Panc1 (cell line): ENCODE data around the gene ATP9A. TPM values are rescaled to one million over a fixed set of nuclear protein-coding genes. Genes with fewer than 3 reads are reported as not detected.
A peak's percentile ranks its signal among the peaks of the same experiment; 100 is the strongest.

ENCODE experiments used
- ATAC-seq: fragments of 200-7000 bp; cut with Tn5 transposase; 2 replicates; pipeline ENCODE4 v1.9.1; 2020; ENCODE audit warnings: mild to moderate bottlenecking, moderate library complexity
- BruUV-seq: library from RNA; stranded (reverse); fragments of 400-500 nt; replicated peaks from 2 replicates; lab custom pipeline; 2021; lab: Mats Ljungman, UMichigan
- CTCF ChIA-PET: fragments of 300-600 bp; sonication (Branson Sonifier 250); formaldehyde crosslinking; loops from one replicate; lab custom pipeline; 2022; ENCODE audit warnings: antibody characterized with exemption; lab: Charles Lee
- POLR2A ChIA-PET: fragments of 300-600 bp; sonication (Branson Sonifier 250); formaldehyde crosslinking; loops from one replicate; lab custom pipeline; 2022; ENCODE audit warnings: antibody characterized with exemption; lab: Charles Lee
- DNase-seq: peaks from one replicate; pipeline ENCODE4 v3.0.0-alpha.2; 2010; ENCODE audit warnings: low read depth, low spot score
- H3K27ac ChIP-seq: 2 replicates; pipeline ENCODE4 v1.5.1; 2011; ENCODE audit warnings: mild to moderate bottlenecking, low read length, inconsistent platforms
- H3K27me3 ChIP-seq: fragments of 200-500 bp; sonication (Bioruptor generic); 2 replicates; pipeline ENCODE4 v1.6.0; 2014; ENCODE audit warnings: low read length, inconsistent platforms; ENCODE audit not compliant: control insufficient read depth, insufficient read depth
- H3K36me3 ChIP-seq: fragments of 200-500 bp; sonication (Bioruptor generic); 2 replicates; pipeline ENCODE4 v1.5.1; 2014; ENCODE audit warnings: inconsistent platforms, mild to moderate bottlenecking, low read length, moderate library complexity; ENCODE audit not compliant: control insufficient read depth, insufficient read depth
- H3K4me1 ChIP-seq: 2 replicates; pipeline ENCODE4 v1.5.1; 2011; ENCODE audit warnings: inconsistent platforms, mild to moderate bottlenecking, low read length, moderate library complexity; ENCODE audit not compliant: control insufficient read depth, insufficient read depth
- H3K4me3 ChIP-seq, 2 experiments: 2 replicates each; pipeline ENCODE4 v1.5.1; 2011 to 2012; ENCODE audit warnings: low read depth in 2 of 2, low read length in 2 of 2, mild to moderate bottlenecking in 2 of 2, inconsistent platforms in 1 of 2, moderate library complexity in 1 of 2
- H3K9me3 ChIP-seq: fragments of 200-500 bp; sonication (Bioruptor generic); 2 replicates; pipeline ENCODE4 v1.5.1; 2014; ENCODE audit warnings: low read depth, mild to moderate bottlenecking, inconsistent platforms, low read length, moderate library complexity; ENCODE audit not compliant: control insufficient read depth, insufficient read depth
- POLR2AphosphoS5 ChIP-seq: IDR thresholded peaks from 2 replicates; pipeline ENCODE4 v1.6.1; 2012; ENCODE audit warnings: mild to moderate bottlenecking, low read depth, low read length, moderate library complexity
- SIN3A ChIP-seq: IDR thresholded peaks from 2 replicates; pipeline ENCODE4 v1.6.1; 2012; ENCODE audit warnings: low read depth, mild to moderate bottlenecking, low read length, moderate library complexity, borderline replicate concordance; ENCODE audit not compliant: insufficient read depth
- TCF7L2 ChIP-seq: IDR thresholded peaks from 2 replicates; pipeline ENCODE4 v1.6.1; 2011; ENCODE audit warnings: mild to moderate bottlenecking, low read depth, low read length, inconsistent platforms
- in situ Hi-C: cut with HindIII; loops from 2 replicates; pipeline ENCODE4 v1.10.0; 2016; ENCODE audit warnings: low sequenced_read_pairs, low pct_unique_long_range_greater_than_20kb
- intact Hi-C: fragments of 100-400 bp; cut with micrococcal nuclease; formaldehyde crosslinking; loops from one replicate; pipeline ENCODE4 v1.10.0; 2022; ENCODE audit not compliant: unreplicated experiment
- total RNA-seq: library from RNA; stranded (reverse); gene quantifications from one replicate; pipeline ENCODE4 v1.2.1, GENCODE V29; 2021; ENCODE audit not compliant: unreplicated experiment
- TF ChIP-seq, protein P1 (sequence below), 2 experiments: IDR thresholded peaks; 2 replicates each; pipeline ENCODE4 v1.6.1; 2011 to 2012; ENCODE audit warnings: low read depth in 2 of 2, control low read depth in 1 of 2, low read length in 1 of 2, mild to moderate bottlenecking in 1 of 2, moderate library complexity in 1 of 2; ENCODE audit not compliant: insufficient read depth in 1 of 2
- TF ChIP-seq, protein P2 (sequence below): fragments of 450-650 bp; IDR thresholded peaks from 2 replicates; pipeline ENCODE4 v1.5.1; 2017; ENCODE audit warnings: mild to moderate bottlenecking

Gene ATP9A
- total RNA-seq, 1 experiment from 2014 or later: 8.7 TPM

- Histone ChIP-seq H3K4me3 (peak overlapping the region; percentile 50 to 65), H3K27ac (peak overlapping the region; percentile 72), H3K27me3 (no peaks in the 10 kb centered on the region), H3K4me1 (peaks cover 11% of the 10 kb centered on the region), H3K9me3 (no peaks in the 10 kb centered on the region), H3K36me3 (no peaks in the 10 kb centered on the region)
- ChIA-PET POLR2A (no interaction called here), CTCF (interaction anchor here (0.7 to 1.0 kb wide), 4 partner anchors 8 to 328 kb away, joined by 3 to 4 read pairs (median 3); no protein-coding TSS in a partner anchor)
- ATAC-seq: peak; percentile 86
- TF ChIP-seq SIN3A (no peak), TCF7L2 (no peak), POLR2AphosphoS5 (no peak)
- TF ChIP-seq, protein P1, sequence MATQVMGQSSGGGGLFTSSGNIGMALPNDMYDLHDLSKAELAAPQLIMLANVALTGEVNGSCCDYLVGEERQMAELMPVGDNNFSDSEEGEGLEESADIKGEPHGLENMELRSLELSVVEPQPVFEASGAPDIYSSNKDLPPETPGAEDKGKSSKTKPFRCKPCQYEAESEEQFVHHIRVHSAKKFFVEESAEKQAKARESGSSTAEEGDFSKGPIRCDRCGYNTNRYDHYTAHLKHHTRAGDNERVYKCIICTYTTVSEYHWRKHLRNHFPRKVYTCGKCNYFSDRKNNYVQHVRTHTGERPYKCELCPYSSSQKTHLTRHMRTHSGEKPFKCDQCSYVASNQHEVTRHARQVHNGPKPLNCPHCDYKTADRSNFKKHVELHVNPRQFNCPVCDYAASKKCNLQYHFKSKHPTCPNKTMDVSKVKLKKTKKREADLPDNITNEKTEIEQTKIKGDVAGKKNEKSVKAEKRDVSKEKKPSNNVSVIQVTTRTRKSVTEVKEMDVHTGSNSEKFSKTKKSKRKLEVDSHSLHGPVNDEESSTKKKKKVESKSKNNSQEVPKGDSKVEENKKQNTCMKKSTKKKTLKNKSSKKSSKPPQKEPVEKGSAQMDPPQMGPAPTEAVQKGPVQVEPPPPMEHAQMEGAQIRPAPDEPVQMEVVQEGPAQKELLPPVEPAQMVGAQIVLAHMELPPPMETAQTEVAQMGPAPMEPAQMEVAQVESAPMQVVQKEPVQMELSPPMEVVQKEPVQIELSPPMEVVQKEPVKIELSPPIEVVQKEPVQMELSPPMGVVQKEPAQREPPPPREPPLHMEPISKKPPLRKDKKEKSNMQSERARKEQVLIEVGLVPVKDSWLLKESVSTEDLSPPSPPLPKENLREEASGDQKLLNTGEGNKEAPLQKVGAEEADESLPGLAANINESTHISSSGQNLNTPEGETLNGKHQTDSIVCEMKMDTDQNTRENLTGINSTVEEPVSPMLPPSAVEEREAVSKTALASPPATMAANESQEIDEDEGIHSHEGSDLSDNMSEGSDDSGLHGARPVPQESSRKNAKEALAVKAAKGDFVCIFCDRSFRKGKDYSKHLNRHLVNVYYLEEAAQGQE (IDR thresholded peaks at IDR 0.05; ENCODE audit: insufficient read depth in 1 of 2, low read depth in 2 of 2, low read length in 1 of 2): 0 out of 4 replicates have a peak, but pooled peaks of 1 of the 2 experiments have one; percentile 8
- TF ChIP-seq, protein P2, sequence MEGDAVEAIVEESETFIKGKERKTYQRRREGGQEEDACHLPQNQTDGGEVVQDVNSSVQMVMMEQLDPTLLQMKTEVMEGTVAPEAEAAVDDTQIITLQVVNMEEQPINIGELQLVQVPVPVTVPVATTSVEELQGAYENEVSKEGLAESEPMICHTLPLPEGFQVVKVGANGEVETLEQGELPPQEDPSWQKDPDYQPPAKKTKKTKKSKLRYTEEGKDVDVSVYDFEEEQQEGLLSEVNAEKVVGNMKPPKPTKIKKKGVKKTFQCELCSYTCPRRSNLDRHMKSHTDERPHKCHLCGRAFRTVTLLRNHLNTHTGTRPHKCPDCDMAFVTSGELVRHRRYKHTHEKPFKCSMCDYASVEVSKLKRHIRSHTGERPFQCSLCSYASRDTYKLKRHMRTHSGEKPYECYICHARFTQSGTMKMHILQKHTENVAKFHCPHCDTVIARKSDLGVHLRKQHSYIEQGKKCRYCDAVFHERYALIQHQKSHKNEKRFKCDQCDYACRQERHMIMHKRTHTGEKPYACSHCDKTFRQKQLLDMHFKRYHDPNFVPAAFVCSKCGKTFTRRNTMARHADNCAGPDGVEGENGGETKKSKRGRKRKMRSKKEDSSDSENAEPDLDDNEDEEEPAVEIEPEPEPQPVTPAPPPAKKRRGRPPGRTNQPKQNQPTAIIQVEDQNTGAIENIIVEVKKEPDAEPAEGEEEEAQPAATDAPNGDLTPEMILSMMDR: peak; percentile 98
- intact Hi-C loops (loop anchor here (5.0 kb wide), 1 partner anchor 262 kb away; no protein-coding TSS in a partner anchor), in situ Hi-C loops (no loop called here)
- peak; percentile 24 for DNase-seq
- no TSS peak for BruUV-seq
Observed at GRCh38 chr20:51800060-51800871, 32.1 kb upstream of the ATP9A start.

DNA sequence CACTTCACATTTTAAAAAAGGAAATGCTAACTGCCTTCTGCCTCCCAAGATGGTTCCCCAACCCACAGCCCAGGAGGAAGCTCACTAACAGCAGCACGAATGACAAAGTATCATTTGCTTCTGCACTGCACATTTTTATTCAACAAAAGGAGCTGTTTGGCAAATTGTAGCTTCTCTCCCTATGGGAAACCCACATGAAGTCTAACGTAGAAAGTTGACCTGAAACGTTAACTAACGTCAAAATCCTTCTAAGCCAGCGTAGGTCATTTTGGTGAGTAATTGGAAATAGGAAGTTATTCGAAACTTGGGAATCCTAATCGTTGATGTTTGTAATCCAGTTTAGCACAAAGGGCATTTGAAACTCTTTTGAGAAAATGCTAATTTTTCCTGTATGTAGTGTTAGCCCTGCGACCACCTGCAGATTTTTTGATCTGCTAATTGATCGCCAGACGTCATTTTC lies 31.2 kb upstream of the ATP9A start:
- no peak for TF ChIP-seq SIN3A
- TF ChIP-seq TCF7L2: no peak
- TF ChIP-seq, protein P2: no peak
- TF ChIP-seq, protein P1 (IDR thresholded peaks at IDR 0.05; ENCODE audit: insufficient read depth in 1 of 2, low read depth in 2 of 2, low read length in 1 of 2): no peak
- TF ChIP-seq POLR2AphosphoS5: no peak
- Histone ChIP-seq H3K27ac (peak overlapping the region; percentile 30), H3K4me1 (peaks cover 11% of the 10 kb centered on the region), H3K4me3 (peak overlapping the region in 1 of 2 experiments; percentile 65; a peak in 2 of 4 replicates), H3K27me3 (no peaks in the 10 kb centered on the region), H3K36me3 (no peaks in the 10 kb centered on the region), H3K9me3 (no peaks in the 10 kb centered on the region)
- ATAC-seq (no peak), DNase-seq (no peak)
- BruUV-seq: no TSS peak
- ChIA-PET CTCF (interaction anchor here (0.6 to 1.0 kb wide), 2 partner anchors 11 to 329 kb away, joined by 3 read pairs; no protein-coding TSS in a partner anchor), POLR2A (no interaction called here)
- intact Hi-C loops (no loop called here), in situ Hi-C loops (no loop called here)
